ENCODE results near the gene SNAI1. TPM values are rescaled to one million over a fixed set of nuclear protein-coding genes. Genes with fewer than 3 reads are reported as not detected.

Gene SNAI1
- total RNA-seq, 1 donor from 2014 or later: 0.36 TPM

DNA sequence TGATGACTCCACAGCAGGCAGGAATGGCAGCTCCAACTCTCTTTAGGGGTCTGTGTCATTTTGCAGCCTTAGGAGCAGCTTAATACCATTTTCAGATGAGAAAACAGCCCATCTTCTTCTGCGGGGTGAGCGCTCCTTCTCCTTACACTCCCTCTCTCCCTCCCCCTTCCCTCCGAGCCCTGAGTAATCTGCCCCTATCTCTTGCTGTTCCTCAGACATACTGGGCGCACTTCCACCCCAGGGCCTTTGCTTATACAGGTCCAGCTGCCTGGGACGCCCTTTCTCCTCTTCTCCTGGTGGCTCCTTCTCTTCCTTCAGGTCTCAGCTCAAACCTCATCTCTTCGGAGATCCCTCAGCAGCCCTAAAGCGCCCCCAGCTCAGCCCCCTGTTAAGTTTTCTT lies 54.8 kb downstream of the SNAI1 start:
- ATAC-seq: no peak

DNA sequence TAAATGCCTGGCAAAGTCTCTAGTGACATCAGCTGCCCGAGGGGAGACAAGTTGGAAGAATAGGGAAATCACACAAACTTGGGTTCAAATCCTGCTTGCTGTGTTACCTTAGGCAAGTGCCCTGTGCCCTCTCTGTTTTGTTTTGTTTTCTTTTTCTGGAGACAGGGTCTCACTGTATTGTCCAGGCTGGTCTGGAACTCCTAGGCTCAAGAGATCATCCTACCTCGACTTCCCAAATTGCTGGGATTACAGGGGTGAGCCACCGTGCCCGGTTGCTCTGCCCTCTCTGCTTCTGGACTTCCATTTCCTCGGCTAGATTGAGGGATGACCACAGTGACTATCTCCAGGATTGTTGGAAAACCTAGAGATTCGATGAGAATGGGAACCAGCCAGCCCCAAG lies 55.4 kb downstream of the SNAI1 start:
- no peak for ATAC-seq

Other genes with a start within 250 kb of the SNAI1 start
- gene SLC9A8, start 170.2 kb upstream of the SNAI1 start, total RNA-seq: 12.0 TPM
- 4.1 TPM for gene SPATA2, start 67.5 kb upstream of the SNAI1 start, total RNA-seq
- gene RNF114, start 46.6 kb upstream of the SNAI1 start, total RNA-seq: 36.1 TPM
- 75.6 TPM for gene UBE2V1, start 130.2 kb downstream of the SNAI1 start, total RNA-seq
- gene PEDS1, start 170.7 kb downstream of the SNAI1 start, total RNA-seq: 27.0 TPM
- 59.8 TPM for gene CEBPB, start 207.8 kb downstream of the SNAI1 start, total RNA-seq

Data from esophagus mucosa (tissue), 1 donor.